NOMO-1 (cell line): Measurements from ENCODE around the gene TTC8.

ENCODE experiments used
- DNase-seq, 2 experiments: peaks; one replicate each; lab custom pipeline; 2025; ENCODE audit not compliant: unreplicated experiment in 2 of 2; lab: John Stamatoyannopoulos, UW

Gene TTC8

DNA sequence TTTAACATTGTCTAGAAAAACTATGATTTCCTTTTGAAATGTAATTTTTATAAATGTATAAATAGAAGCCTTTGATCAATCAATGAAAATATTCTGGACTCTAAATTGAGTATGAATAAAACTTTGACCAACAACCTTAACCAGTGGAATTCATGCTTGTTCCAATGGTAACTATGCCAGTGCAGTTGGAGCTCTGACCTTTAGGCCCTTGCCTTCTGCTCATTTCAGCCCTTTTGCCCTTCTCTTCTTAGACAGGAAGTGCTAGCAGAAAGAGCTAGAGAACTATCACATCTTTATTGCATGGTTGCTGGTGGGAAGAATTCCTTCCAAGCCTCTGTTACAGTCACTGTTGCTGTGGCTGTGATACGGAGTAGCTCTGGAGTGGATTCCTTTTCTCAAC lies 39.7 kb downstream of the TTC8 start:
- DNase-seq, result no peak

DNA sequence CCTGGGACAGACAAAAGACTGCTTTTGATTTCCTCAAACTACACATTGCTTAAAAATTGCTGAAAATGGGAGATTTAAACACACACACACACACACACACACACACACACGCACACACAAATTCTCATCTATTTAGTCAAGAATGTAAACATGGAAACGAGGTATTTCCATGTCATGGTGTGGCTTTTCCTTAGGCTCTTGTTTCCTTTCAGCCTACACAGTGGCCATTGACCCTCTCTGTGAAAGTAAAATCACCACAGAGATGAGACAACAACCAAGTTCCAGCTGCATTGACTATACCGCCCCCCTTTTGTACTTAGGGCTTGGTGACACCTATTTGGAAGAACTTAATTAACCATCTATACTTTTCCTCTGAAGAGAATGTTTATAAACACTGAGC lies 41.9 kb downstream of the TTC8 start:
- DNase-seq, result no peak

DNA sequence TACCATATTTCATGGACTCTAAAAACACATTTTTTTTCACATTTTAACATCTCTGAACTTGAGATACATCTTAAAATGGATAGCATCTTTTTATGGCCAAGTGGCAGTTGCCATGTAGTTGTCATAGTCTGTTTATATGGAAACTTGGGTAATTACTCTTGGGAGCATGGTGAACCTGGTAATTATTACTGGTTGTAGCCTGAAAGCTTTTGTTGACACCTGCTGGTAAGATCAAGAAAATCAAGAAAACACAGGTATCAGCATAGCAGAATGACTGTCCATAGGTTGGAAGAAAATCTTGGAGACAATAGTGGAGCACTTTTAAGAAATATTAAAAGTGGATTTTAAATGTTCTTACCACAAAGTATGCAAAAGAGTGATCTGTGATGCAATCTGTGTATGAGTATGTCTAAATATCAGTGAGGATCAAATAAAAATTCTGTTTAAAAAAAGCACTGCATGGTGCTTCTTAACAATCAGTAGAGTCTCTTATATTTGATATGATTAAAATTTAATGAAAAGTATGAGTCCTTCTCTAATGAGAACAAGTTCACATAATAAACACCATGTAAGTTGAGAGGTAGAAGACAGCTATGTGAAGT lies 44.2 kb downstream of the TTC8 start:
- DNase-seq, result peak in 1 of 2 experiments; percentile 10

DNA sequence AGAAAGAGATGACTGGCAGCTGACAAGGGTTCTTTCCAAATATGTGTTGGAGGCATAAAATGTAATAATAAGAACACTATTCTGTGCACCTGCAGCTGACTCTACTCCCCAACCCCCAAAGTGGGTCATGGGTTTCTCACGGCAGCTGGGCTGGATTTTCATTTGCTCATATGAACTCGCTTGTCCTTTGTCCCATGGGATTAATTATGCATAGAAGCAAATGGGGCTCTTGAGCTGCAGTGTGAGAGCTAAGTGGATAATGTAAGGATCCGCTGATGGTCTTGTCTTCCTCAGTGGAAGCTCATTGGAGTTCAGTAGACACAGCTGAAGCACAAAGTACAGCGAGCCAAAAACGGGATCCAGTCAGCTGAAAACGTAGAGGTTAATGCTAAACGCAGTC lies 46.3 kb downstream of the TTC8 start:
- no peak for DNase-seq

DNA sequence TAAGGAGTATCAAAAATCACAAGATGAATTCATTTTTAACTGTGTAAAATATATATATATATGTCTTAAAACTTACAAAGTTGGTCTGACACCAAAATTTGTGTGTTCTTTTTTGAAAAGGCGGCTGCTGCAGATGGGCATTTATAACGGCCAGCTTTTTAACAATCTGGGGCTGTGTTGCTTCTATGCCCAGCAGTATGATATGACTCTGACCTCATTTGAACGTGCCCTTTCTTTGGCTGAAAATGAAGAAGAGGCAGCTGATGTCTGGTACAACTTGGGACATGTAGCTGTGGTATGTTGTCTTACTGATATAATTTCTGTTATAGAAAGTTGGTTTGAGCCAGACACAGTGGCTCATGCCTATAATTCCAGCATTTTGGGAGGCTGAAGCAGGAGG lies 47.0 kb downstream of the TTC8 start:
- DNase-seq, result no peak

DNA sequence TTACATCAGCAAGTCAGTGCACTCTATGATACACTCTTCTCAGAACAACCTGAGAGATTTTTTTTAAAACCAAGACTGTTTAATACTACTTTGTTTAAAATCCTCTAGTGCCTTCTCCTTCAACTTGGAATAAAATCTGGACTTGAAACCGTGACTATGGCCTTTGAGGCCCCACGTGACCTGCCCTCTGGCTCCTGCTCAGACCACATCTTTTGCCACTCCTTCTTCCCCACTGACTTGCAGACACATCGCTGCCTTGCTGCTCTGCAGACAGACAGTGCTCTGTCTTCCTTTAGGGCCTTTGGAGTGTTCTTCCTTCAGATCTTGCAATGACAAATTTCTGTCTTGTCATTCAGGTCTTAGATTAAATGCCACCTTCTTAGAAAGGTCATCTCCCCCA lies 48.5 kb downstream of the TTC8 start:
- no peak for DNase-seq

DNA sequence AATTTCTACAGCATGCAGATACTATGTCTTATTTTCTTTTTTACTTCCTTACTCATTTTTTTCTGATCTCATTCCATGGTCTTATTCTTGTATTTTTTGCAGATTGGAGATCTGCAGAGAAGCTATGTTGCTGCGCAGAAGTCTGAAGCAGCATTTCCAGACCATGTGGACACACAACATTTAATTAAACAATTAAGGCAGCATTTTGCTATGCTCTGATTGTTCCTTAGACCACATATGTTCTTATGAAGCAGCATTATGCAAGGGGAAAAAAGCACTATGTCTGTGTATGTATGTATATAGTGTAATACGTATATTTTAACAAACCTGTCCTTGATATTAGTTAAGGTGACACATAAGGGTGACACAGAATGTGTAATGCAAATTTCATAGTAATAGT lies 52.7 kb downstream of the TTC8 start:
- no peak for DNase-seq

DNA sequence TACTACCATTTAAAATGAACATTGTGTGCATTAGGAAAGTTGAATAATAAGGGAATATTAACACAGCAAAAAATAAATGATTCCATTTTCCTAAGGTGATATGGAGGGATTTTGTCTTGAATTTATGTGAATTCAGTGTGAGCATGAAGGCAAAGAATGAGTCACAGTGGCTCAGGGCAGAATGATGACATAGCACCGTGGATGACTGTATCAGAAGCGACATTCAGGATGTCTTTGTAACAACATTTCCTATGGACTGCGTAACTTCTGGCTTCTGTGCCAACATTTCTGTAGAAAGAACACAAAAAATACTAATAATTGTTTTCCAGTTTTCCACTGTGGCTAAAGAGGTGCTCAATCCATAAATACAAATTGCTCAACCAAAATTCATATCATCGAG lies 54.6 kb downstream of the TTC8 start:
- no peak for DNase-seq

DNA sequence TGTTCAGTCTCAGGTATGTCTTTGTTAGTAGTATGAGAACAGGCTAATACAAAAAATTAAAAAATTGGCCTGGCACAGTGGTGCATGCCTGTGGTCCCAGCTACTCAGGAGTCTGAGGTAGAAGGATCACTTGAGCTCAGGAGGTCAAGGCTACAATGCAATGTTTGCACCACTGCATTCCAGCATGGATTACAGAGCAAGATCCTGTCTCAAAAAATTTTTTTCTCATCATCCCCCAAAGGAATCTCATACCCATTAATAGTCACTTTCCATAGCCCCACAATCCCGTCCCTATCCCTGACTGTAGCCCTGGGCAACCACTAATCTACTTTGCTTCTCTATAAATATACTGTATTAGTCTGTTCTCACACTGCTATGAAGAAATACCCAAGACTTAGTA lies 57.8 kb downstream of the TTC8 start:
- DNase-seq, result no peak

DNA sequence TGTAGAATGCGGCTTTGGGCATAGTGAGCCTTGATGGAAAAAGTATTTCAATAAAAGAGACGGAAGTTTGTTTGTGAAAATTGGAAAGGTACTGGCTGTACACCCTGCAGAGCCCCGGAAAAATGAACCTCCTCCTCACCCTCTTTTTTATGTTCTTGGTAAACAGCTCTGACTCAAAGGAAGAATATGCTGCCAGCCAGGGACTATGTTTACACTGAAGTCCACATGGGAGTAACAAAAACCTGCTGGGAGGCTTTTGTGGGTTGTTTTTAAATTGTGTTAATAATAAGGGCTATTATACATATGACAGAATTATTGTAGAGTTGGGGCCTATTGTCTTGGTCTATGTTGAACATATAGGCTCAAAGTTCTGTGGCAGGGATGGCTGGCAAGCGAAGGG lies 70.7 kb downstream of the TTC8 start:
- DNase-seq, result no peak

DNA sequence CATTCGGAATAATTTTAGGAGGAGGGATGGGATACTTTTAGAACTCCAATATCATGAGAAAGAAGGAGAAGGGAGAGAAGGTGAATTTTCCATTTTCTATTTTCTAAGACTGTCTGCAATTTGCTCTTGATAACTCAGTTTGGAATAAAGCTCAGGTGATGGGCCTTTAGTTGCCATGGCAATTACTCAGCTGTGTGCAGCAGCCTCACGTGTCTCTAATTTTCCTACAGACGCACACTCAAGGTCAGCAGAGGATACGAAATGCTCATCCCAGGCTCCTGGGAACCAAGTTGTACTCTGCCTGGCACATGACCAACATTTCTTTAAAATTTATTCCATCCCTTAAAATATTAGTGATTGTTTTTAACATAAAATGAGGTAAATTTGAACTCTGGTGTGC lies 76.7 kb downstream of the TTC8 start:
- DNase-seq, result no peak

DNA sequence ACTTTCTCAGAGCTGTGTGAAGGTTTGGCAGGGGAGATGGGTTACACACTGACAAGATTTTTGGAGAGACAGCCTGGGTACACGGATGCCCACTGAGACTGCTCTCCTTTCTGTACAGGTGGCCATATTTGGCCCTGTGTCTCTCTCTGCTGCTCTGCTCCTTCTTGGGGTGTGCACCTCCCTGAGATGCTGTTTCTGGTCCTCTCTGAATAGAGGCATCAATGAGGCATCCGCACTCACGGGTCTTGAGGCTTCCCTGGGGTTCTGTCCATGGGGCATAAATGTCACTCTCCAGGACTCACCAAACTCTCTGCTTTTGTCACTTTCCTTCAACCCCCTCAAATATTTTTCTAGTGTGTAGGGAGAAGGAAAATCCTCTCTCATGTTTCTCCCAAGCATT lies 77.5 kb downstream of the TTC8 start:
- DNase-seq, result no peak

DNA sequence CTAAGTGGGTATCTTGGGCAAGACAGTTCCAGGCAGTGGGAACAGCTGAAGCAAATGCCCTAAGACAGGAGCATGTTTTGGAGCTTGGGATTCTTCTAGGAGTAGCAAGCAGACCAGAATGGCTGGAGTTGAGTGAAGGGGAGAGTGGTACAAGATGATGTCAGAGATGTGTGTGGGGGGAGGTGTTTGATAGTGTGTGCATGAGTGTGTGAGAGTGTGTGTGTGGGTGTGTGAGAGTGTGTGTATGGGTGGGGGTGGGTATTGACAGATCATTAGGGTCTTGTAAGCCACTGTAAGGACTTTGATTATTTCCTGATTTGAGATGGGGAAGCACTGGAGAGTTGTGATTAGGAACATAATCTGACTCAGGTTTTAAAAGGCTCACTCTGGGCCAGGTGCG lies 78.4 kb downstream of the TTC8 start:
- DNase-seq, result no peak

DNA sequence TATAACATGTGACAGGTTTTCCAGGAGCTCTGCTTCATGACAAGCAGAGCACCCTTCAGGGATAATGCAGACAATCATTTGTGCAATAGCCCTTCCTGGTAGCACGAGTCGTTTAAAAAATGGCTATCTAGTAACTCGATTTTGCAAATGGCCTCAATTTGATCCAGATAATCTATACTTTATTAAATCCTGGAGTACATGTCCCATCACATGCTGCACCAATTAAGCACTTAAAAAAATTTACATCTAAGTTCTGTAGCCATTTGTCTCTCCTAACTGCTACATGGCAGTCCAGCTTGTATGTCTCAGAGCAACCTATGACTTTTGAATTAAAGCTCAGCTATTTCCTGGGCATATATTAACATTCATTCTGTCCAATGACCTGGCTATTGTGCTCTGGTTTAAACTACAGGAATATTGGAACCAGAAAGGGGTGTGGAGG lies 79.8 kb downstream of the TTC8 start:
- DNase-seq, result no peak

DNA sequence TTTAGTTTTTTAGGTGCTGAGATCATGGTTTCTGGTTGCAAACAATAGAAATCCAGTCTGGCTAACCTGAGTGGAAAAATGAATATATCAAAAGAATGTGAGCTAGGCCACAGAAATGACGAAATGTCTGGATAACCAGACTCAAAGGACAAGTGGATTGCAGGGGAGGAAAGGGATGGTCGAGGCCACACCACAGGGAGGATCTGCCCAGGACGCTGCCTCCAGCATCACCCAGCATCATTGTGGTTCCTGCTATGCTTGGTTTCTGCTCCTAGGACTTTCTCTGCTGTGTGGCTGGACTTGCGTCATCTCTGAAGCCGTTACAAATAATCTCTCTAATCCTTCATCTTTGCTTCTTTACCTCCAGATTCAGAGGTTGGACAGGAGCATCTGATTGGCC lies 80.4 kb downstream of the TTC8 start:
- no peak for DNase-seq

DNA sequence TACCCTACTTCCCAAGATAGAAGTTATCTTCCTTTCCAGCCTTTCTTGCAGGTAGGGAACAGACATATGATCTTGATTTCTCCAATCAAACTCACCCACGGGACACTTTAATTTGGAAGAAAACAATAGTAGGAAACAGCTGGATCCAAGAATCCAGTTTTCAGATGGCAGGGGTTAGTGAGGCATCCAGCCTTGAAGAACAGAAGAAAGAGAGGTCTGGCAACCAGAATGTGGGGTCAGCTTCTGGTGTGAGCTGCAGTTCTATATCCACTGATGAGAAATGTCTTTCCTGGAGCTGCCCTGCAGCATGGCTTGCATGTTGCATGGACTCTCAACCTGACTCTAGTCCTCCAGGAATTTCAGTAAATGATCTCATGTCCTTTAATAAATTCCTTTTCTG lies 83.8 kb downstream of the TTC8 start:
- no peak for DNase-seq

DNA sequence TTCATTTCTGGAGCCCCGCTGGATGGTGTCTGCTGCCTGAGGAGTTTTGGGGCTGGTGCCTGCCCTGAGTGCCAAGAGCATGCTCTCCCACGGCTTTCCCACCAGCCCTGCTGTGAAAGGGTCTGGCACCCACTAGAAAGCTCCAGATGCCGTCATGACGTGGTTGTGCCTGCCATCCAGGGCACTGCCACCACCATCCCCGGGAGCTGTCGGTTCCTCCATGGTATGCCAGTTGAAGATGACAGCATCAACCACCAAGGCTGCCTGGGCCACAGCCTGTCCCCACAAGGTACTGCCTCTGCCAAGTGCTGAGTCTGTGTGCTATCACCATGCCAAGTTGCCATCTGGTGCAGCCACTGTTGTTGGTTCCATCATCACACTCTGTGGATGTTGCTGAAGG lies 85.9 kb downstream of the TTC8 start:
- no peak for DNase-seq

DNA sequence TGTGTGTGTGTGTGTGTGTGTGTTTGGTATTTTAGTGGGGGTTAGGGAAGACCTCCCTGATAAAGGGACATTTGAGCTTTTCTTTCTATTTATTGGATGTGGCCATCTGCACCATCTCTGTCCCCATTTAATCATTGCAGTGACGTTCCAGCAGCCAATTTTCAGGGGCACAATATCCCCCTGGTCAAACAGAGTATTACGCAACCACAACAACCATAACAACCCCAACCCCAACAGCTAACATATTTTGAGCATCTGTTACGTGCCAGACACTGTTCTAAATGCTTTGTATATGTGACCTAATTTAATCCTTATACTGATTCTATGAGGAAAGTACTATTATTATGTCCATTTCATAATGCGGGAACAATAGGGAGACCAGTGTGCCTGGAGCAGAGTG lies 87.4 kb downstream of the TTC8 start:
- no peak for DNase-seq

DNA sequence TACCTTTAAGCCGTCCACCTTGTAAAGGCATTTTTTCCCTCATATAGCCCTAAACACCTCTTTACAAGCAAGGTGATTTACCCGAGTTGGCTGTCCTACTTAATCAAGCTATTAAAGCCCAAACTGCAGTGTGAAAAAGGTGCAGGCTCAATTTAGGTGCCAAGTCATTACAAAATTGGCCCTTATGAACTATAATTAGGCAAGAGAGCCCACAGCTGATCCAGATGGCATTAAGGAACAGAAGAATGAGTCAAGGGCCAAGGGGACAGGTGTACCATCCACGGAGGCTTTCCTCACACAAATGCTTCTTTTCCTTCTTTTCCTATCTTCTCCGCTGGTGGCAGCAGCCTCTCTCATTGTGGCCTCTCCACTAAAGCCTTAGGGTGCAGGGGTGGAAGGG lies 90.5 kb downstream of the TTC8 start:
- no peak for DNase-seq

DNA sequence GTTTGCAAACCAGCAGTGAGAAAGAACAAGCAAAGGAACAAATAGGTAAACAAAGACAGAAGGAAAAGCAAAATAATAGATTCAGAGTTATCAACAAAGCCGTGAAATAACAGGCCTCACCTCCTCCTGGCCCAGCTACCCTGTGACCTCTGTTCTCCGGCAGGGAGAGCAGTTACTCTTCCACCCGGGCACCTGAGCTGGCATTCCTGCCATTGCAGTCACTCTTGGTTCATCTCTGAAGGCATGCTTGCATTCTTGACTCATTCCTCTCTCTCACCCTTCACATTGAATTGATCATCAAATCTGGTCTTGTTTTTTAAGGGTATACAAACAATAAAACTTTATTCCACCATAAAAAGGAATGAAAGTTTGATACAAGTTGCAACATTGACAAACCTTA lies 95.1 kb downstream of the TTC8 start:
- DNase-seq, result no peak
